Fibroblast of skin of right quadriceps (primary cell): ENCODE measurements around the gene SPATA13.
A peak's percentile ranks its signal among the peaks of the same experiment; 100 is the strongest.

ENCODE experiments used
- DNase-seq: peaks from one replicate; pipeline ENCODE4 v3.0.0-alpha.2; 2013

The SPATA13 gene

DNA sequence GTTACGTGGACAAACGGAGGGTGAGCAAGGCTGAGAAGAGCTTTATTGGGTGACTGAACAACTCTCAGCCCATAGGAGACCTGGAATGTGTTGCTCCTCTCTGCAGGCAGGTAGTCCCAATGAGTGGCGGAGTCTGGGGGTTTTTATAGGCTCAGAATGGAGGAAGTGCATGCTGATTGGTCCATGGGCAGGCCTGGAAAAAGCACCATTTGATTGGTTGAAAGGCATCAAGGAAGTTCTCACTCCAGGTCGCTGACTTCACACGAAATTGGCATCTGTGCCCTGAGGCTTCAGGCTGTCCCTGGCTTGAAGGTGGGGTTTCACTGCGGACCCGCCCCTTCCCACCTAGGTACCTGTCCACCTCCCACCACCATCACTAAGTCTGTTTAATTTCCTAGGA is 65.4 kb downstream of the SPATA13 start:
- no peak for DNase-seq

DNA sequence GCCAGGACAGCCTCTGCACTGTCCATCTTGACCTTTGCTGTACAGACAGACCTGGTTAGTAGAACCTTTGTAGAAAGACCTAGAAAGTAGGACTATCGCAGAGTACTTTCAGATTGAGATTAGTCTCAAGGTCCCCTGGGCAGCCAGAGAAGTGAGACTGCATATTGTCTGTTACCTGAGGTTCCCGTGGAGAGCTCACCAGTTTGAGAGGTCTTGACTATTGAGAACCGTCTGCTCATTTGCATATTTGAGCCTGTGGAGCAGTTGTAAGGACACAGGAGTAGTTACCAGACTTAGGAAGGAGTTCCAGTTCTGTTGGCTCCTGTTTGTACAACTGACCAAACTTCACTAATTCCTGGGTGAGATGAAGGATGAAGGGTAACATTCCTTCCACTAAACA is 66.2 kb downstream of the SPATA13 start:
- no peak for DNase-seq

DNA sequence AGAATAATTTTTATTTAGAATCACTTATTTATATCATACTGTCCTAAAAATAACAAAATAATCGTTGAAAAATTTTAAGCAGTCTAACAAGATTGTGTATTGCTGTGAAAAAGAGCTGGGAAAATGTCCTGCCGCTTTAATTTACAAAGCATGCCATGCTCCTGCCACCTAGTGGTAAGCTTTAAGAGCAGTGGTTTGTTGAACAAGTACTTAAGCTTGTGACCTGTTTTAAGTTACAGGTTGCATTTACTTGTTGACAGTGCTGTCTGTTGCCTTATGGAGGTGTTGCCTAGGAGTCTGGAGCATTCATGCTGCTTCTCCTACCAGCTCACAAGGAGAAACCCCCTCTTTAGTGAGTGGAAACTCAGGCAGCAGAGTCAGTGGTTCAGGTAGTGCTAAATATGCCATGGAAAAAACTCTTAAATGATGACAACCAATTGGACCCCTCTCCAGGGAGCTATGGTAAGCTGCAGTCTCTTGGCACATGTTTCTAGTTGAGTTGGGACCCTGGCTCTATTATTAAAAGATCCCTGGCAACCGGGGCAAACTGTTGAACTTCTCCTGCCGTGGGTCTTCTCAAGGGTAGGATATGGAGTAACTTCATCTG is 68.4 kb downstream of the SPATA13 start:
- DNase-seq = peak; percentile 55

DNA sequence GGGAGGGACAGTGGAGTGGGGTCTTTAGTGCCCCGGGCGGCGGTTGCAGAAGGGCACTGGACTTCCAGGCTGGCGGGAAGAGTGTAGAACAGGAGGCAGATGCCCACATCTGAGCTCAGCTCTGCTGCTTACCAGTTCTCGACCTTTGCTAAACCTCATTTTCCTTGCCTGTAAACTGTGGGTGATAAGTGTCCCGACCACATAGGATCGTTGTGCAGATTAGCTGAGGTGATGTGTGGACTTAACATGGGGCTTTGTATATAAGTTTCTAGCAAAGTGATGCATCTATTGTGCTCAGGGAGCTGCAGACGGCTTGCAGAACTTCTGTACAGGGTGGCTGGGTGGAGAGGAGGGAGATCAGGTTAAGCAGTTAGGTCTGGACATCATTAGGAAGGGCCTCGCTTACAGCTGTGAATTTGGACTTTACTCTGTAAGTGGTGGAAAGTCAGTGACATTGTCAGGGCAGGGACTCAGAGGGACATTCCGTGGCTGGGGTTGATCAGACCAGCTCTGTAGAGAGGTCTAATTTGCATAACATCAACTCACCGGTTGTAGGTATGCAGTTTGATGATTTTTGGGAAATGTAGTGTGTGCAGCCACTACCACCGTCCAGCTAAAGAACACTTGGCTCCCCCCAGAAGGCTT is 70.0 kb downstream of the SPATA13 start:
- no peak for DNase-seq

DNA sequence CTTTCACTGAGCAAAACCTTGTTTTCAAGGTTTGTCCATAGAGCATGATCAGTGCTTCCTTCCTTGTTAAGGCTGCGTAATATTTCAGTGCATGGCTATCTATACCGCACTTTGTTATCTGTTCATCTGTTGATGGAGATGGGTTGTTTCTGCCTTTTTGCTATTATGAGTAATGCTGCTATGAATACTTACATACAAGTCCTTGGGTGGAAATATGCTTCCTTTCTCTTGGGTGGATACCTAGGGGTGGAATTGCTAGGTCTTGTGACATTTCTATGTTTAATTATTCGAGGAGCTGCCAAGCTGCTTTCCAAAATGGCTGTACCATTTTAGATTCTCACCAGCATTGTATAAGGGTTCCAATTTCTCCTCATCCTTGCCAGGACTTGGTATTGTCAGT is 70.9 kb downstream of the SPATA13 start:
- DNase-seq = no peak

DNA sequence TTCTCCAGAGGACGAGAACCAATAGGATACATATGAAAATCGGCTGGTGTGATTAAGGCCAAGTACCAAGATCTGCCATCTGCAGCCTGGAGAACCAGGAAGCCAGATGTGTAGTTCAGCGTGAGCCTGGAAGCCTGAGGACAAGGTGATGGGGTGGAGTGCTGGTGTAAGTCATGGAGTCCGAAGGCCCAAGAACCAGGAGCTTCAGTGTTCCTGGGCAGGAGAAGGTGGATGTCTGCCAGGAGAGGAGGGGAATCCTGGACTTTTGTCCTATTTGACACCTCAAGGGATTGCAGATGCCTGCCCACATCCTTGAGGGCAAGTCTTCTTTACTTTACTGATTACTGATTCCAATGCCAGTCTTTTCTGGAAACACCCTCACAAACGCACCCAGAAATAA is 71.5 kb downstream of the SPATA13 start:
- DNase-seq = no peak

DNA sequence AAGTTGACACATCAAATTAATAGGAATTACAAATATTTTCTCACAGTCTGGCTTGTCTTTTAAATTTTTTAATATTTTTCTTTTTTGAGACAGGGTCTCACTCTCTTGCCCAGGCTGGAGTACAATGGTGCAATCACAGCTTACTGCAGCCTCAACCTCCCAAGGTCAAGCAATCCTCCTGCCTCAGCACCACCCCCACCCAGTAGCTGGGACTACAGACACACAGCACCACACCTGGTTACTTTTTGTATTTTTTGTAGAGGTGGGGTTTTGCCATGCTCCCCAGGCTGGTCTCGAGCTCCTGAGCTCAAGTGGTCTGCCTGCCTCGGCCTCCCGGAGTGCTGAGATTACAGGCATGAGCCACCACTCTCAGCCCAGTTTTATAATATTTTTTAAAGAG is 72.0 kb downstream of the SPATA13 start:
- DNase-seq = no peak

DNA sequence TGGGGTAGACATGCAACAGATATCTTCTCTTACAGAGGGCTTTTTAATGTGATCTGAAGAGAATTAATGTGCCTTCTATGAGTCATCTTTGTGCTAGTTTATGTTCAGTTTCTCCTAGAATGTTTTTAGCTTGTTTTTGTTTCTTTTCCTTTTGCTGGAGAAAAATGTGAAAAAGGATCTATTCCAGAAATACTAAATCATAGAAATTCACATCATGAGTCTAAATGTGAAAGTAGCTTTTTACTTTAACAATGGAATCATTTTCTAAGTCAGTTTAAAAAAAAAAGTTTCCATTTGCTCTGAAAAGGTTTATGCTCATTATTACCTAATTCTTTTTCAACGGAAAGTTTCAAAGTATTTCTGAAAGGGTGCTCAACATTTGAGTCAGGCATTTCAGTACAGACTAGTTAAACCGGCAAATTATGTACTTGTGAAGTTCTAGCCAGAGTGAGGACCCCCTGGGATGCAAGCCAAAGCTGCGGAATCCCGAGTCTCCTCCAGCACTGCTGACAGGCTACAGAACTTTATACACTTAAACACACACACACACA is 72.9 kb downstream of the SPATA13 start:
- peak; percentile 74 for DNase-seq

DNA sequence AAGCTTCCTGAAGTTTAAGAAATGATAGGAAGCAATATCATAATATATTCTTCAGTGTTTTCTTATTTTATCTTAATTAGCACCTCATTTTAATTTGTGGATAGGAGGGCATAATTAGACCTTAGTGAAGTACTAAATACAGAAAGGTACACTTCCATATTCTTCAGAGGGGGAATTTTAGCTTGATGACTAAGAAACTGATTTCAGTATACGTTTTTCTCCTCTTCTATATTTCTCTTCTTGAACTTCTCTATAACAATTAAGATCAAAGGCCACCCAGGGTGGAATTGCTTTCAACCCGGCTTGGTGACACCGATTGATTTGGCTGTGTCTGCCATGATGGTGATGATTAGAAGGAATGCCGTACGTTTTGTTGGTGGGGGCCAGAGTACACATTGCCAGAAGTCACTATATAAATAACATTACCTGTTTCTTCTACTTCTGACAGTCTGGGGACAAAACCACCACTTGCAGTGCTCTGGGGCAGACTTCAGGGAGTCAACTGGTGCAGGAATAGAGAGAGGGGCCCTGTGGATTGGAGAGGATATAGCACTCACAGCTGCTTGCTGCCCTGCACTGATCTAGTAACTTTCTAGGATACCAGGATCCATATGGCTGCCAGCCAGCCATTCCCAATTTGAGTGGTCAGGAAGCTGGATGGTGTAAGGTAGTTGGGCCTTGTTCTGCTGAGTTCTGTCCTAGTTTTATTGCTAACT is 73.8 kb downstream of the SPATA13 start:
- DNase-seq = no peak

DNA sequence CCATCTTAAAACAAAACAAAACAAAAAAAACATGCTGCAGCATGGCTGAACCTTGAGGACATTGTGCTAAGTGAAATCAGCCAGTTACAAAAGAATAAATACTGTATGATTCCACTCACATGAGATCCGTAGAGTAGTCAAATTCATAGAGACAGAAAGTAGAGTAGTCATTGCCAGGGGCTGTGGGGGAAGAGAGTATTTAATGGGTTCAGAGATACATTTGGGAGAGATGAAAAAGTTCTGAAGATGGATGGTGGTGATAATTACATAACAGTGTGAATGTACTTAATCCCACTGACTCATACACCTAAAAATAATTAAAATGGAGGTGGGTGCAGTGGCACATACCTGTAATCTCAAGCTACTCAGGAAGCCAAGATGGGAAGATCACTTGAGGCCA is 76.8 kb downstream of the SPATA13 start:
- DNase-seq = no peak

DNA sequence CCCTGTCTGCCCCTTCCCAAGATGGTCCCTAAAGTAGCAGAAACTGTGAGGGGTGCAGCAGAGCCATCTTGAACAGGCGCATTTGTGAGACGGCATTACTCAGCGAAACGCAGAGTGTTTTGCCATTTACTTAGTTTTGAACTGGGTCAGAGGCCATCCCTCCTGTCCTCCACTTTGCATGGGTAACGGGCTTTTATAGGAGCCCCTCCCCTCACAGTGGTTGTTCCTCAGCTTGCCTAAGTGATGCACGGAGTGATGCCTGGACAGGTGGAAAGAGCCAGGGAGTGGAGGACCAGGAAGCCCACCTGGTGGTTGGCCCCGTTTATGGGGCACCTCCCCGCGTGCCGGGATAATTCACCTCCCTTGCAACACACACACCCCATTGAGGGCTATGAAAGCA is 80.8 kb downstream of the SPATA13 start:
- no peak for DNase-seq

DNA sequence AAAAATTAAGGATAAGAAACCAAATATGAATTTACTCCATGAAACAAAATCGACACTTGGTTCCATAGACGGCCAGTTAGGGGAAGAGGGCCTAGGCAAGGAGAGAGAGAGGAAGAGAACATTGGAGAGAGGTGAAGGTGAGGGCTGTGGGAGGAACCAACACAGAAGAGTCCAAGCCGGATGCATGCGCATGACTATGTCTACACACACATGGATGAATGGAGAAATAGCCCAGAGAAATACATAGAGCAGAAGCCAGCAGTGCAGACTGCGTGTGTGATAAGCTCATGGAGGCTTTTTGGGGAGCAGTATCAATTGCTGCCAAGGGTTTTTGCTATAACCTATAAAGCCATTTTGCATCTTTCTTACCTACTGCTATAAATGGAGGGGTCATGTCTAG is 81.6 kb downstream of the SPATA13 start:
- DNase-seq = no peak

DNA sequence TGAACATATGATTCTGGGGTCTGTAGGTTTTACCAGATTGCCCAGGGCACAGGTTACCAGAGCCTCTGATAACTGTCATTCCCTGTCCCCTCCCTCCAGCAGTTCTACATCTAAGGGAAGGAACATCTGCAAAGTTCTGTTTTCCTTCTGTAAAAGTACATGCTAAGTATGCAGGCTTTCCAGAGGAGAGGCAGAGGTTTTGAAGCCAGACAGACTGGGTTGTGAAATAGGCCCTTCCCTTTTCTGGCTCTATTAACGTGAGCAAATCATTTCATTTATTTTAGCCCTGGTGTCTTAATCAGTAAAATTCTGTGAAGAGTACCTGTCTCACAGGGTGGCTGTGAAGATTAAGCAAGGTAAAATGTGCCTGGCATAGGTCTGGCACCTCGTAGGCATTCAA is 82.8 kb downstream of the SPATA13 start:
- no peak for DNase-seq

DNA sequence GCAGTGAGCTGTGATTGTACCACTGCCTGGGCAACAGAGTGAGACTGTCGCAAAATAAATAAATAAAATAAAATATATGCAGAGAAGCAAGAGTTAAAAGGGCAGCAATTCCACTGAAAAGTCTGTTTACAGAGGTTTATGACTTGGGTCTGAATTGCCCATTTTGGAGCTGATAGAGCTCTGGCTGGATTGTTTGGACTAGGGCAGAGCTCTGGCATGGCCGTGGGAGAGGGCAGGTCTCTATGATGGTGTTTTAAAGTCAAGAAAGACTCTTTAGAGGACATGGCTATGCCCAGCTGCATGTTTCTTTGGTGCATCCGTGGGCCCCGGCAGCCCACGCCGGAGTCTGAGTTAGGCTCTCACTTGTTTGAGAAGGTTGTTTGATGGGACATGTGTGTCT is 84.3 kb downstream of the SPATA13 start:
- no peak for DNase-seq

DNA sequence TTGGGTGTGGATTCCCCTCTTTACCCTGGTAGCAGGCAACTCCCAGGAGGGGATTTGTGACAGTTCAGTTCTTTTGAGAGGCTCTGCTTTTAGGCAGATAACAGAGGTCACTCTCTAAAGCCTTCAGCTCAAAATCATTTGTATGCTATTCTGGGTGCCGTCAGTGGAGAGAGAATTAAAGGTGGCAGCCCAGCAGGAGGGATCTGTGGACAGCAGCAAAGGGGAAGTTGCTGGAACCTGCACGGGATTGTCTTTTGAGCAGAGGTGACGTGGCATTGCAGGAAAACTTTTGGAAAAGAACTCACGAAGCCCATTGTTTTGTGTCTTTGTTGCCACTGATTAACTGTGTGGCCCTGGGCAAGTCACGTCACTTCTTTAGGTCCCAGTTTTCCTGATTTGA is 86.5 kb downstream of the SPATA13 start:
- no peak for DNase-seq

DNA sequence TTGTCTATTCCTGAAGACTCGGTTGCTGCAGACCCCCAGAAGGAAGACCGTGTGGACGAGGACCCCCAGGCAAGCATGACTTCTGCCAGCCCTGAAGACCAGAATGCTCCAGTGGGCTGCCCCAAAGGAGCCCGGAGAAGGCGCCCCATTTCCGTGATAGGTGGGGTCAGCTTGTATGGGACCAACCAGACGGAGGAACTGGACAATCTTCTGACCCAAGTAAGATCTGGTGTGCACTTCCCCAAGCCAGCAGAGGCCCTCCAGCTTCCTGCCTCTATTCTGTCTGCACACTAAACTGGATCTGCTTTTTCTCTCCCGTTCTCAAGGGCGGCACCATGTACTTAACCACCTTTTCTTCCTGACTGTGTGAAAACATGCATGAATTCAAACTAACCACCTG is 89.1 kb downstream of the SPATA13 start:
- no peak for DNase-seq

DNA sequence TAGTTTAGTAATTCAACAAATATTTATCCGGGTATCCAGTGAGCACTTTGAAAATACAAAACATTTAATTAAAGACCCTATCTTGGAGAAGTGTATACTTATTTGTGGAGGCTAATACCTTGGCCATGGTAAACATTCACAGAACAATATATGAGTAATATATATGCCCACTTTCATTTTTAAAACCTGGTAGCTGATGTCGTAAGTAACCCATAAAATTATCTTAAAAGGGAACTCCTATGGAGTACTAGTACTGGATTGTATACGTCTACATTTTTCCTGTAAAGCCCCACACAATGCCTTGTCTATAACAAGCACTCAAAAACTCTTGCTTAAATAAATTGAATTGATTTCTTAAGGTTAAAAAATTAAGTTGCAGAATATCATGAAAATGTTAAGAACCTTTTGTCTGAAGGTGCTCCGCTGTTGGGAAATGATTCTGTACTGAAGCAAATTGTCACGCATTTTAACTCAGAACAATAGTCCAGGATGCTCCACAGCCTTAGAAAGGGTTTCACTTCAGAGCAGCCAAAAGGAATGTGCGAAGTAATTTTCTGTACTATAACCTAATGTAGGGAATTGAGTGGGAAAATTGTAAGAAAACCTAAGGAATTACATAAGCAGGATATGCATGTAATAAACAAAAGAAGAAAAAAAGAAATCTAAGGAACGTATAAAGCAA is 90.0 kb downstream of the SPATA13 start:
- DNase-seq = no peak

DNA sequence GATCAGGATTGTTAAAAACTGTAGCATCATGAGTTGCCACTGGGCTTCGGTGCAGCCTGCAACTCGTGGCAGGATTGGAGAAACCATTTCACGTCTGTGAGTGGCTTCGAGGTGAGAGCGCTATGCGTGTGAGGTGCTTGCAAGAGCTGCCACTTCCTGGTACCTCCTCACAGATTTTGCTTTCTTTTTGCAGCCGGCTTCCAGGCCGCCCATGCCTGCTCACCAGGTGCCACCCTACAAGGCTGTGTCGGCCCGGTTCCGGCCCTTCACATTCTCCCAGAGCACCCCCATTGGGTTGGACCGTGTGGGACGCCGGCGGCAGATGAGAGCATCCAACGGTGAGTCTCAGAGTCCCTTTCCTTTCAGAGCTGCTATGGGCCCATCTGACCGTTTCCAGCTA is 91.0 kb downstream of the SPATA13 start:
- DNase-seq = no peak

DNA sequence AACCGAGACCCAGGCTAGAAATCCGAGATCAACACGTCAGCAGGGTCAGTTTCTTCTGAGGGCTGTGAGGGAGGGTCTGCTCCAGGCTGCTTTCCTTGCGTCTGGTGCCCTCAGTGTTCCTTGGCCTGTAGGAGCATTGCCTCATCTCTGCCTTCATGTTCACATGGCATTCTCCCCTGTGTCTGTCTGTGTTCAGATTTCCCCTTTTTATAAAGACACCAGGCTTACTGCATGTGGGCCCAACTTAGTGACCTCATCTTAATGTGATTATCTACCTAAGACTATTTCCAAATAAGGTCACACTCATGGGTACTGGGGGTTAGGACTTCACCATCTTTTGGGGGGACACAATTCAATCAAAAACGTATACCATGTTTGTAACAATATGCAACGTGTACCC is 91.6 kb downstream of the SPATA13 start:
- DNase-seq = no peak

DNA sequence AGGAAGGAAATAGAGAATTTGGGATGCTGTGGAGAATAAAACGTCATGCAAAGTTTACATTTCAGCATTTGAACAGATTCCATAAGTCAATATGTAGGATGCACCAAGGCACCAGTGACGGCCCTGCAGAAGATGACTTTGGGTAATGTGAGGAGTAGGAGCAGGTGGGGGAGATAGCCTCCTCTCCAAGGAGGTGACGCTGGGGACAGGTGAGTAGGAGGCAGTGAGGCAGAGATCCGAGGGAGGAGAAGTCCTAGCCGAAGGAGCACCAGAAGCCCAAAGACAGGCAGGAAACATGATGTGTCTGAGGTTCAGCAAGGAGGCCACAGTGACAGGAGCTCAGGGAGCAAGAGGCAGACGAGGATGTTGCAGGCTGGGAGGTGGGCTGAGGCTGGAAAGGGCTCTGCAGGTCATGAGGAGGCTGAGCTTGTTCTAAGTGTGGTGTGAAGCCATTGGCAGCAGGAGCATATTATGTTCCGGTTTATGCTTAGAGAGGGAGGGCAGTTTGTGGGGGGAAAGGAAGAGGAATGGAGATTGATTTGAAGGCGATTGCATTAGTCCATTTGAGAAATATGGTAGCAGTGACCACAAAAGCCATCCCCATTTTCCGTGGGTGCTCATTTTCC is 93.1 kb downstream of the SPATA13 start:
- DNase-seq = no peak

DNA sequence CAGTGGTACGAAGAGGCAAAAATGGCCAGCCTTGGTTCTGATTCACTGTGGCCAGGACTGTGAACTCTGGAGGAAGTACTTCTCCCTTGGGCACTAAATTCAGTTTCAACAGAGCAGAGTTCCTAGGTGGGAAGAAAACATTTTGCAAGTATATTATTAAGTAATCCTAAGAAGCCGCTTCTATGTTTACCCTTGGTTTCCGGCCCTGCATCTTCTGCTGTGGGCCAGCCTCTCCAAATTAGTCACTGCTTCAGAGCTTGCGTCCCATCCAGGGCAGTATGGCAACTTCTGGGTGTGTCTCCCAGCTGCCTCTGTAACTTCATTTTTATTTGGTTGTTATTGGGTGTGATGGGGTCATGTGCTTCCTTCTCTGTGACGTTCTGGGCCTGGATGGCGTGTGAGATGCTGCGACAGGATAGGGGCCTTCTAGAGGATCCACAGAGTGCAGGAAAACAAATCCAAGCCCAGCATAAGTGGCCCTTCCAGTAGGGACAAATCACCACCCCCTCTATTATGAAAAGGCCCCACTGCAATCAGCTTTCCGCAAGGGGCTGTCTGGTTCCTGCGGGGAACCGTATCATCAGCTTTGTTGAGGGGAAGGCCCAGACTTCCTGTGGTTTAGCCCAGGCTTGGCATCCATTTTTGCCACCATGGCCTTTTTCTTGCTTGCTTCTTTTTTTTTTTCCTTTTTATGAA is 93.8 kb downstream of the SPATA13 start:
- DNase-seq = no peak

DNA sequence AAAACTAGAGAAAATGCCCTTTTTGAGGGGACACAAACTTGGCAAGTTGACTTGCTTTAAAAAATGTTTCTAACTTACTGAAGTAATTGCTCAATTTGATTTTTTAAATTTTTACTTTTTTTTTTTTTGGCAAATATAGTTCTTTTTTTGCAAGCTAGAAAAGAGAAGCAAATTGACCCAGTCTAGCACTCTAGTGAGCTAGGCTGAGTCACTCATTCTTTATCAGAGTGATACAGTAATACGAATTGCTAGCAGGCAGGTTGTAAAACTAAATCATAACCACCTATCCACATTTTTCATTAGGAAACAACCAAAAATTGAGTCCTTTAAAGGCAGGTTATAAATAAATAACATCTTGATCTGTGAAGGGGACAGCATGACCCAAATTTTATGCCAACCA is 97.0 kb downstream of the SPATA13 start:
- no peak for DNase-seq

DNA sequence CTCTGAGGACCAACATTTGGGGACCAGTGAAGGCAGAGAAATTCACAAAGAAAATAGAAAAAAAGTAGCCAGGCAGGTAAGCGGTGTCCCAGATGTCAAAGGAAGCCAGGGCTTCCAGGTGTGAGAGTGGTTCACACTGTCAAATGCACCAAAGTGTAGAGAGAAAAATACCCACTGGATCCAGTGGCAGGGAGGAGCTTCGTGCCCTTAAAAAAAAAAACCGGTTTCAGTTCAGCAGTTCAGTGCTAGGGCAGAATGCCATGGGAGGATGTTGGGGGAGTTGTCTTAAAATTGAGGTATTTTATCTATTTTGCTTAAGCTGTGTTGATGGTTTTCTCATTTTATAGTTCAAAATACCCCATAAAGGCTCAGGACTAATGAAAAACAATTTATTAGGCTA is 101.0 kb downstream of the SPATA13 start:
- DNase-seq = no peak
